Measurements from ENCODE around the gene CACNA2D4. TPM values are rescaled to one million over a fixed set of nuclear protein-coding genes. Genes with fewer than 3 reads are reported as not detected.
A peak's percentile ranks its signal among the peaks of the same experiment; 100 is the strongest.
"Not testable (repeated sequence)": the region's sequence is repeated elsewhere in the genome, so short reads cannot be mapped to it uniquely, and the experiment has no call there.

The CACNA2D4 gene
- polyA plus RNA-seq, 3 donors = 17.8 to 87.7 (median 22.1) TPM

DNA sequence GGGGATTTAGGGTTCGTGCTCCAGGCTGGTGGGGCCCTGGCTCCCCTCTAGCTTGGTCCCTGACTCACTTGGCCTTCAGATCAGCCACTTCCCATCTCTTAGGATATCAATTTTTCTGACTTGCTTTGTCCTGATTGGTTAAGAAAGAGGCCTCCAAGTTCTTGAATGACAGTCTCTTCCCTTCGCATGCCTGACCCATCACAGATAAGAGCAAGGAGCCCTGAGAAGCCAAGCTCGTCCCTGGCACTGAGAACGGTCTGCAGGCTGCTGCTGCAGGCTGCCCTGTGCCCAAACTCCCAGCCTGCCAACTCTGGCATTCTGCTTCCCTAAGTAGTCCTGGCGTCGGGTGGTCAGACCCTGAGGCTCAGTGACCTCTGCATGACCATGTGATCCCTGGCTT is 98.9 kb downstream of the CACNA2D4 start:
- TF ChIP-seq, protein P1, sequence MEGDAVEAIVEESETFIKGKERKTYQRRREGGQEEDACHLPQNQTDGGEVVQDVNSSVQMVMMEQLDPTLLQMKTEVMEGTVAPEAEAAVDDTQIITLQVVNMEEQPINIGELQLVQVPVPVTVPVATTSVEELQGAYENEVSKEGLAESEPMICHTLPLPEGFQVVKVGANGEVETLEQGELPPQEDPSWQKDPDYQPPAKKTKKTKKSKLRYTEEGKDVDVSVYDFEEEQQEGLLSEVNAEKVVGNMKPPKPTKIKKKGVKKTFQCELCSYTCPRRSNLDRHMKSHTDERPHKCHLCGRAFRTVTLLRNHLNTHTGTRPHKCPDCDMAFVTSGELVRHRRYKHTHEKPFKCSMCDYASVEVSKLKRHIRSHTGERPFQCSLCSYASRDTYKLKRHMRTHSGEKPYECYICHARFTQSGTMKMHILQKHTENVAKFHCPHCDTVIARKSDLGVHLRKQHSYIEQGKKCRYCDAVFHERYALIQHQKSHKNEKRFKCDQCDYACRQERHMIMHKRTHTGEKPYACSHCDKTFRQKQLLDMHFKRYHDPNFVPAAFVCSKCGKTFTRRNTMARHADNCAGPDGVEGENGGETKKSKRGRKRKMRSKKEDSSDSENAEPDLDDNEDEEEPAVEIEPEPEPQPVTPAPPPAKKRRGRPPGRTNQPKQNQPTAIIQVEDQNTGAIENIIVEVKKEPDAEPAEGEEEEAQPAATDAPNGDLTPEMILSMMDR (IDR thresholded peaks at IDR 0.05) = no peak
- Histone ChIP-seq H3K79me2 (ENCODE audit: insufficient read depth, low read length) (no peaks in the 10 kb centered on the region), H3K4me1 (ENCODE audit: control insufficient read depth in 1 of 2, insufficient read depth in 2 of 2, low read length in 2 of 2) (peaks cover 9 to 23% of the 10 kb centered on the region in 2 donors), H3K27me3 (ENCODE audit: control insufficient read depth in 2 of 2, insufficient read depth in 2 of 2, low read length in 2 of 2) (peaks cover 10 to 36% of the 10 kb centered on the region in 2 donors), H3K9me3 (replicated peaks in 1 of 2; ENCODE audit: control insufficient read depth in 1 of 2, insufficient read depth in 1 of 2, low read length in 2 of 2) (no peaks in the 10 kb centered on the region), H3K4me2 (replicated peaks; ENCODE audit: extremely low read depth, low read length, poor library complexity, severe bottlenecking) (no peak overlapping the region), H3K36me3 (replicated peaks in 1 of 2; ENCODE audit: control insufficient read depth in 1 of 2, insufficient read depth in 2 of 2, low read length in 2 of 2) (no peaks in the 10 kb centered on the region), H3K9ac (ENCODE audit: insufficient read depth, low read length, poor library complexity, severe bottlenecking) (no peak overlapping the region), H3K4me3 (replicated peaks in 1 of 3; ENCODE audit: low read depth in 2 of 3, low read length in 3 of 3) (no peak overlapping the region), H4K20me1 (ENCODE audit: insufficient read depth, low read length) (no peaks in the 10 kb centered on the region), H2AFZ (ENCODE audit: insufficient read depth, low read depth, low read length, poor library complexity, severe bottlenecking) (no peak overlapping the region), H3K27ac (ENCODE audit: low read depth in 1 of 2, low read length in 2 of 2) (no peak overlapping the region)
- WGBS (ENCODE audit: insufficient coverage) = 70% methylated on average over 5 of the region's 6 CpGs
- H3K36me3 Mint-ChIP-seq = peaks cover 5 to 7% of the 10 kb centered on the region in 2 donors
- DNase-seq = no peak
- peaks cover 29% of the 10 kb centered on the region for H3K4me1 Mint-ChIP-seq
- intact Hi-C loops (cut with micrococcal nuclease) = loop anchor here in 1 of 2 donors (10.0 kb wide), 1 partner anchor 525 kb away; no protein-coding TSS in a partner anchor
- peaks cover 33 to 42% (median 39%) of the 10 kb centered on the region in 3 donors for H3K27me3 Mint-ChIP-seq (ENCODE audit: low read depth in 3 of 3)
- H3K9me3 Mint-ChIP-seq = peaks cover 2 to 7% (median 3%) of the 10 kb centered on the region in 7 donors
- peak overlapping the region in 1 of 2 donors; percentile 83 for H3K4me3 Mint-ChIP-seq
- H3K27ac Mint-ChIP-seq = peak overlapping the region in 1 of 7 donors; percentile 35

- H3K36me3 Mint-ChIP-seq = peaks cover 7 to 10% of the 10 kb centered on the region in 2 donors
- peaks cover 34% of the 10 kb centered on the region for H3K4me1 Mint-ChIP-seq
- peaks cover 10 to 36% of the 10 kb centered on the region in 2 donors for H3K27me3 ChIP-seq (ENCODE audit: control insufficient read depth in 2 of 2, insufficient read depth in 2 of 2, low read length in 2 of 2)
- WGBS (ENCODE audit: insufficient coverage) = 83% methylated on average over 7 of the region's 9 CpGs
- peak overlapping the region in 1 of 2 donors; percentile 83 for H3K4me3 Mint-ChIP-seq
- H3K9ac ChIP-seq (ENCODE audit: insufficient read depth, low read length, poor library complexity, severe bottlenecking) = no peak overlapping the region
- H3K79me2 ChIP-seq (ENCODE audit: insufficient read depth, low read length) = no peaks in the 10 kb centered on the region
- intact Hi-C loops (cut with micrococcal nuclease) = loop anchor here in 1 of 2 donors (10.0 kb wide), 1 partner anchor 526 kb away; no protein-coding TSS in a partner anchor
- H4K20me1 ChIP-seq (ENCODE audit: insufficient read depth, low read length) = no peaks in the 10 kb centered on the region
- no peaks in the 10 kb centered on the region for H3K36me3 ChIP-seq (replicated peaks in 1 of 2; ENCODE audit: control insufficient read depth in 1 of 2, insufficient read depth in 2 of 2, low read length in 2 of 2)
- H3K4me2 ChIP-seq (replicated peaks; ENCODE audit: extremely low read depth, low read length, poor library complexity, severe bottlenecking) = no peak overlapping the region
- TF ChIP-seq, protein P1 (IDR thresholded peaks at IDR 0.05) = no peak
- no peak for DNase-seq
- H3K9me3 ChIP-seq (replicated peaks in 1 of 2; ENCODE audit: control insufficient read depth in 1 of 2, insufficient read depth in 1 of 2, low read length in 2 of 2) = no peaks in the 10 kb centered on the region
- no peak overlapping the region for H2AFZ ChIP-seq (ENCODE audit: insufficient read depth, low read depth, low read length, poor library complexity, severe bottlenecking)
- H3K4me1 ChIP-seq (ENCODE audit: control insufficient read depth in 1 of 2, insufficient read depth in 2 of 2, low read length in 2 of 2) = peaks cover 14 to 28% of the 10 kb centered on the region in 2 donors
- no peak overlapping the region for H3K27ac Mint-ChIP-seq
- peaks cover 35 to 42% (median 39%) of the 10 kb centered on the region in 3 donors for H3K27me3 Mint-ChIP-seq (ENCODE audit: low read depth in 3 of 3)
- H3K9me3 Mint-ChIP-seq = peaks cover 2 to 7% (median 4%) of the 10 kb centered on the region in 7 donors
- no peak overlapping the region for H3K4me3 ChIP-seq (replicated peaks in 1 of 3; ENCODE audit: low read depth in 2 of 3, low read length in 3 of 3)
- no peak overlapping the region for H3K27ac ChIP-seq (ENCODE audit: low read depth in 1 of 2, low read length in 2 of 2)
These were observed 99.4 kb downstream of the CACNA2D4 start for GRCh38 chr12:1819050-1819449.

DNA sequence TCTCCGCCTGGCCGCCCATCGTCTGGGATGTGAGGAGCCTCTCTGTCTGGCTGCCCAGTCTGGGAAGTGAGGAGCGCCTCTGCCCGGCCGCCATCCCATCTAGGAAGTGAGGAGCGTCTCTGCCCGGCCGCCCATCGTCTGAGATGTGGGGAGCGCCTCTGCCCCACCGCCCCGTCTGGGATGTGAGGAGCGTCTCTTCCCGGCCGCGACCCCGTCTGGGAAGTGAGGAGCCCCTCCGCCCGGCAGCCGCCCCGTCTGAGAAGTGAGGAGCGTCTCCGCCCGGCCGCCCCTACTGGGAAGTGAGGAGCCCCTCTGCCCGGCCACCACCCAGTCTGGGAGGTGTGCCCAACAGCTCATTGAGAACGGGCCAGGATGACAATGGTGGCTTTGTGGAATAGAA is 100.5 kb downstream of the CACNA2D4 start:
- not testable (repeated sequence) for H3K27ac ChIP-seq (ENCODE audit: low read depth in 1 of 2, low read length in 2 of 2); H3K4me3 ChIP-seq (replicated peaks in 1 of 3; ENCODE audit: low read depth in 2 of 3, low read length in 3 of 3); H4K20me1 ChIP-seq (ENCODE audit: insufficient read depth, low read length); H3K9ac ChIP-seq (ENCODE audit: insufficient read depth, low read length, poor library complexity, severe bottlenecking); H3K9me3 ChIP-seq (replicated peaks in 1 of 2; ENCODE audit: control insufficient read depth in 1 of 2, insufficient read depth in 1 of 2, low read length in 2 of 2); H3K4me2 ChIP-seq (replicated peaks; ENCODE audit: extremely low read depth, low read length, poor library complexity, severe bottlenecking); H3K4me3 Mint-ChIP-seq; H3K27ac Mint-ChIP-seq; H3K36me3 ChIP-seq (replicated peaks in 1 of 2; ENCODE audit: control insufficient read depth in 1 of 2, insufficient read depth in 2 of 2, low read length in 2 of 2); H2AFZ ChIP-seq (ENCODE audit: insufficient read depth, low read depth, low read length, poor library complexity, severe bottlenecking); H3K79me2 ChIP-seq (ENCODE audit: insufficient read depth, low read length); H3K9me3 Mint-ChIP-seq; DNase-seq
- Histone ChIP-seq H3K4me1 (ENCODE audit: control insufficient read depth in 1 of 2, insufficient read depth in 2 of 2, low read length in 2 of 2) (peaks cover 26 to 40% of the 10 kb centered on the region in 2 donors), H3K27me3 (ENCODE audit: control insufficient read depth in 2 of 2, insufficient read depth in 2 of 2, low read length in 2 of 2) (peaks cover 10 to 36% of the 10 kb centered on the region in 2 donors)
- intact Hi-C loops (cut with micrococcal nuclease) = loop anchor here in 1 of 2 donors (10.0 kb wide), 1 partner anchor 527 kb away; no protein-coding TSS in a partner anchor
- 91% methylated on average over 13 of the region's 28 CpGs for WGBS (ENCODE audit: insufficient coverage)
- Mint-ChIP-seq H3K4me1 (peaks cover 45% of the 10 kb centered on the region), H3K36me3 (peaks cover 7 to 10% of the 10 kb centered on the region in 2 donors), H3K27me3 (ENCODE audit: low read depth in 3 of 3) (peaks cover 35 to 42% (median 39%) of the 10 kb centered on the region in 3 donors)
